ENCODE results near the gene BHLHA15. TPM values are rescaled to one million over a fixed set of nuclear protein-coding genes. Genes with fewer than 3 reads are reported as not detected.

Gene BHLHA15
- total RNA-seq, 1 donor from 2014 or later, result 3.2 TPM

DNA sequence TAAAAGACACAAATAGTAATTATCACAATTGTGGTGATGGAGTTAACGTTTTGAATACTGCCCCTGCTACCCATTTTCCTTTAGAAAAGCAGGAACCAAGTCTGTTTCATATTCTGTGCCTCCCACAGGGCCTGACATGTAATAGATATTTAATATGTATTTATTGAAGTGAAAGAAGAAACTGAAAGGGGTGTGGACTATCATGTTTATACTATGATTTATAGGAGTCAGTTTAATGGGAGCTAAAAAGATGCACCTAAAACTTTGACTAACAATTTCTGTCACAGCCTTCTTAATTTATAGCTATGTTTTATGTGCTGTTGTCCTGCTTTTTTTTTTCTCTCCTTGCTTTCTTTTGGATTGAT, 24.1 kb upstream of the BHLHA15 start:
- DNase-seq, result no peak

DNA sequence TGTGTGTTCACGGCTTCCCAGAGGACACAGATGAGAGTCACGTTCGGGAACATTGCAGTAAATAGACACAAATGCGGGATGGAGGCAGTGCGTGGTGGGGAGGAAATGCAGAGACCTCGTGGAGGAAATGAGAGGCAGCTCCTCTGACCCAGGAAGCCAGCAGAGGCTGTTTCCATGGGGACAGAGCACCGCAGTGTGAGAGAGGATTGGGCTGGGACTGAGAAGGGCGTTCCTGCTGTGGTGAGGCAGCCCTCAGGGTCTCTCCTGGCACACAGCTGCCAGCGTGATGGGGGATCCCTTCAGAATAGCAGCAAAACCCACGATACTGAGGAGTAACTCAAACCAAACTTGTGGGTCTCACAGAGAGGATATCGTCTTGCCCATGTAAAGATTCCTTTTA, 21.7 kb upstream of the BHLHA15 start:
- DNase-seq, result no peak

- DNase-seq, result no peak
These were observed 19.4 kb upstream of the BHLHA15 start for GRCh38 chr7:98191668-98192431.

GRCh38 chr7:98192781-98193457, 18.3 kb upstream of the BHLHA15 start:
- no peak for DNase-seq

GRCh38 chr7:98193474-98194180, 17.6 kb upstream of the BHLHA15 start:
- DNase-seq, result no peak

DNA sequence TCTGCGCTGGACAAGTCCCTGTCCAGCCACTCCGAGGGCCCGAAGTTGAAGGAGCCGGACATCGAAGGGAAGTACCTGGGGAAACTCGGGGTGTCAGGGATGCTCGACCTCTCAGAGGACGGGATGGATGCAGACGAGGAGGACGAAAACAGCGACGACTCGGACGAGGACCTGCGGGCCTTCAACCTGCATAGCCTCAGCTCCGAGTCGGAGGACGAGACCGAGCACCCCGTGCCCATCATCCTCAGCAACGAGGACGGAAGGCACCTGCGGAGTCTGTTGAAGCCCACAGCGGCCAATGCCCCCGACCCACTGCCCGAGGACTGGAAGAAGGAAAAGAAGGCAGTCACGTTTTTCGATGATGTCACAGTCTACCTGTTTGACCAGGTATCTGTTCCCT, 17.1 kb upstream of the BHLHA15 start:
- no peak for DNase-seq

GRCh38 chr7:98194672-98195457, 16.4 kb upstream of the BHLHA15 start:
- no peak for DNase-seq

DNA sequence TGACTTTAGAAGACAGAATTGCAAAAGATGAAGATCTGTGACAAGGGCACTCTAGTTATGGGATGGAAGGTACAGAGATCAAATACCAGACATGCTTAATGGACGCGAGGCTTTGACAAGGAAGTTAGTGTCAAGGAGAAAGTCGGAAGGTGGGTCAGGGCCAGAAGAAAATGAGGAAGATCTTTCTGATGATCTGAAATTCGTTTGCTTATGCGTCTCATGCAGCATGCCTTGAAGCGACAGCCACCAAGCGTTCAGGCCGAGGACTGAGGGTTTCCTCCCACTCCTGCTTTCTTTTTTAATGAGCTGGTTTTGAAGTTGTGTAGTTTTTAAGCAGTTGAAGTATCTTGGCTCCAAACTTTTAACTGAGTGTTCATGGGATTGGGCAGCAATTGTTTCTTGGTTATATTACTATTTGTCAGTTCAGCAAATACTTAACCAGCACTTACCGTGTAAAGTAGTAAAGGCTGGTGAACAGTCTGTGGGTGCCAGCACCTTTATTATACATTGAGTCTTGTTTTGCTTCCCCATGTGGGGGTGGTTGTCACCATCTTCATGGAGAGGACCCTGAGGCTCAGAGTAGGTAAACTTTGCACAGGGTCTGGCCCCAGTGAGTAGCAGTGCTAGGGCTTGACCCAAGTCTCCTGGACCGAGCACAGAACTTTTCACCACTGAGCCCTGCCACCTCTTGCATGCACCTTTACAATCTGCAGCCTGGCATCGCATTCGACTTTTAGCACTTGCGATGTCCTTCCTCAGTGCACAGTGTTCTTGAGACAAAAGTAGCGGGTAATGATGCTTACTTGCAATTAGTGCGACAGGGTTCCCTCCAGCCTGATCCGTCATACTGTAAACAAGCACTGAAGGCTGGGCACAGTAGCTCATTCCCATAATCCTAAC, 14.3 kb upstream of the BHLHA15 start:
- DNase-seq, result no peak

DNA sequence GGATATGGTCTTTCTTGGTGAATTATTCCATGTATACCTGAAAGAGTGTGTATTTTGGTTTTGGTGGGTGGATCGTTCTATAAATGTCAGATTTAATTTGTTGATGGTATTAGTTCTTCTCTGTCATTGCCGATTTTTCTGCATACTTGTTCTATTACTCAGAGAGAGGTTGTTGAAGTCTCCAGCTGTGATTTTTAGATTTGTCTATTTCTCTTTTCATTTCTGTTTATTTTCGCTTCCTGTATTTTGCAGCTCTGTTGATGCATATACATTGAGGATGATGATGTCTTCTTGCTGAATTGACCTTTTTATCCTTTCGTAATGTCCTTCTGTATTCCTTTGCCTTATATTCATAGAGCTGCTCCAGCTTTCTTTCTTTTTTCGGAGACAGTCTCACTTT, 12.1 kb upstream of the BHLHA15 start:
- no peak for DNase-seq

DNA sequence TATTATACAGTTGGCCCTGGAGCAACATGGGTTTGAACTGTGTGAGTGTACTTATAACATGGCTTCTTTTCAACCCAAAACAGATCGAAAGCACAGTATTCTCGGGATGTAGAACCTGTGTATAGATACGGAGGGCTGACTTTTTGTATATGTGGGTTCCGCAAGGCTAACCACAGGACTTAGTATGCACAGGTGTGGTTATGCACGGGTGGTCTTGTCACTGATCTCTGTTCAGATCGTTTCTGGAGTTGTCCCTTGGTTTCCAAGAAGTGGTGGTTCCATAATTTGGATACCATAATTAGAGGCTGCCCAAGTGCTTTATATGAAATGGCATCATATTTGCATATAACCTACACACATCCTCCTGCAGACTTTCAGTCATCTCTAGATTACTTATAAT, 10.9 kb upstream of the BHLHA15 start:
- DNase-seq, result no peak

DNA sequence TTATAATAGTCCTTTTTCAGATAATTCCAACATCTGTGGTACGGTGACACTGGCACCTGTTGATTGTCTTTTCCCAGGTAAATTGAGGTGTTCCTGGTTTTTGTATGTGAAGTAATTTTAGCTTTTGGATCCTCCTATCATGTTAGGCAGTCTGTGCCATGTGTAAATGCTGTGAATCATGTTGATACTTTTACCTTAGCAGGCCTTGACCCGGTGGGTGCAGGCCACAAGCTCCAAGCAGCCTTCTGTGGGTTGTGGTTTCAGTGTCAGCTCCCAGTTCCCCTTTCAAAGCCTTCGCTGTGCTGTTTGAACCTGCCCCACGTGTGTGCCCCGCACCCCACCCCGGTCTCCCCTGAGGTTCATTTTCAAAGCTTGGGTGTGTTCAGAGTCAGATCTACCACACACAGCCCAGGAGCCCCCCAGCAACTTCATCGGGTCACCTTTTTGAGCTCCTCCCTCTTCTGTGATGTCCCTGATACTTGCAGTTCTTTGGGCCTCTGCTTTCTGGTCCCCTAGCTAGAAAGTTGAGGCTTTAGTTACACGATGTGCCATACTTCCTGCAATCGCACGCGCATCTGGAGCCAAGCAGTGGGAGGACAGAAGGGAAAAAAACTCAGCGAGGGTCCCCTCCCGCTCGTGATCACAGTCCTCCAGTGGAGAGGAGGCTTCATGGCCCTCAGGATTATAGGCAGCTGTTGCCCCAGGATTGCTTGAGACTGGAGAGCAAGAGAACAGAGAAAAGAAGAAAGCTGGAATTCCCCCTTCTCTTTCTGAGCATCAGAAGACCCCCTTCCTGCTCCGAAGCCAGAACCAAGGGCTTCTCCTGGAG, 8.7 kb upstream of the BHLHA15 start:
- no peak for DNase-seq

GRCh38 chr7:98203261-98203963, 7.8 kb upstream of the BHLHA15 start:
- DNase-seq, result no peak

DNA sequence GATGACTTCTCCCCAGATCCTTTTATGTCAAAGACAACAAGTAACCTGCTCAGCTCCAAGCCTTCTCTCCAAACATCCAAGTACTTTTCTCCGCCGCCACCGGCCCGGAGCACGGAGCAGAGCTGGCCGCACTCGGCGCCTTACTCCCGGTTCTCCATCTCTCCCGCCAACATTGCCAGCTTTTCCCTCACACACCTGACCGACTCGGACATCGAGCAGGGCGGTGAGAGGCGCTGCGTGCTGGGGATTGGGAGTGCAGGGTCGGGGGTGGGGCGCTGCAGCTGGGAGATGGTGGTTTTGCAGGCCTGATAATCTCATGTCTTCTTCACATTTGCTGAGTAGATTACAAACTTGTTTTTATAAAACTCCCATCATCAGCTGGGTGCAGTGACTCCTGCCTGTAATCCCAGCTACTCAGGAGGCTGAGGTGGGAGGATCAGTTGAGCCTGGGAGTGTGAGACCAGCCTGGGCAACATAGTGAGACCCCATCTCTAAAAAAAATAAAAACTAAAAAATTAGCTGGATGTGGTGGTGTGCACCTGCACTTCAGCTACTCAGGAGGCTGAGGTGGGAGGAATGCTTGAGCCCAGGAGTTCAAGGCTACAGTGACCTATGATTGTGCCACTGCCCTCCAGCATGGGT, 7.2 kb upstream of the BHLHA15 start:
- DNase-seq, result no peak

DNA sequence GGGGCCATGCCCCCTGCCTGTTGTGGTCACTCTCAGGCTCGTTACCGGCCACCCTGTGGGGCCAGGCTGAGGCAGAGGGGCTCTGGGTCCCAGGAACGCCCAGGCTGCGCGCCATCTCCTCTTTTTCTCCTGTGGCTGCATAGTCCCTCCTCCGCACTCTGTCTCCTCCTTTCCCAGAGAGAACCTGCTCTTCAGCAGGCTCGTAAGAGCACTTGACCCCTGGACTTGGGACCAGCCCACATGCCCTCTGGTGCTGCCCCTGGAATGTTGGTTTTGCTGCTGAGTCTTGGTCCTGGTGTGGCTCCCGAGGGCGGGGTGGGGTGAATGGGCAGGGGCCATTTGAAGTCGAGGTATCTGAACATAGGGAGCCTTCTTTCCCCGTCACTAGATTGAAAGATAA, 6.6 kb upstream of the BHLHA15 start:
- no peak for DNase-seq

DNA sequence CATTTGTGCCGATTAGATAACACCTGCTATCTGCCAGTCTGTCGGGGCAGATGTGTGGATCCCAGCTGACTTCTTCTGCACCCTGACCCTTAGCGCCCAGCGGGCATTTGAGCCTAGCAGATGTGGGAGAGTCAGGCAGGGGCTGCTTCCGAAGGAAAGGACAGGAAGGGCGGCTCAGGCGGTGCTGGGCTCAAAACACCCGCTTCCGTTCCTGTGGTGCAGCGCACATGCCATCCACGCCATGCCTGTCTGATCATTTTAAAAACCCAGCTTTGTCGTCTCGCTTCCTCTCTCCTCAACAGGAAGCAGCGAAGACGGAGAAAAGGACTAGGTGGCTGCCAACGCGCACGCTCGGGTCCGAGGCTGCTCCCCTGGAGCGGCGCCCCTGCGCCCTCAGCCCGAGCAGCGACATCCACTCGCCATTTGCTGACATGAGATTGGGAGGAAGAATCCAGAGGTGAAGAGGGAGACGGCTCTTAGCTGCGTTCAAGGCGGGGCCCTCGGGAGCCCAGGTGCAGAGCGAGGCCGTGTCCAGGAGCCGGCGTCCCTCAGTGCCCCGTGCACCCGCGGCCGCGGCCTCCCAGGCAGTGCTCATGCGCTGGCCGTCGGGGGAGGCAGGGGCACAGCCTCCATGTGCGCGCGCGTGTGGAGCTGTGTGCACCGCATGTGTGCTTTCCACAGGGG, 5.9 kb upstream of the BHLHA15 start:
- no peak for DNase-seq

DNA sequence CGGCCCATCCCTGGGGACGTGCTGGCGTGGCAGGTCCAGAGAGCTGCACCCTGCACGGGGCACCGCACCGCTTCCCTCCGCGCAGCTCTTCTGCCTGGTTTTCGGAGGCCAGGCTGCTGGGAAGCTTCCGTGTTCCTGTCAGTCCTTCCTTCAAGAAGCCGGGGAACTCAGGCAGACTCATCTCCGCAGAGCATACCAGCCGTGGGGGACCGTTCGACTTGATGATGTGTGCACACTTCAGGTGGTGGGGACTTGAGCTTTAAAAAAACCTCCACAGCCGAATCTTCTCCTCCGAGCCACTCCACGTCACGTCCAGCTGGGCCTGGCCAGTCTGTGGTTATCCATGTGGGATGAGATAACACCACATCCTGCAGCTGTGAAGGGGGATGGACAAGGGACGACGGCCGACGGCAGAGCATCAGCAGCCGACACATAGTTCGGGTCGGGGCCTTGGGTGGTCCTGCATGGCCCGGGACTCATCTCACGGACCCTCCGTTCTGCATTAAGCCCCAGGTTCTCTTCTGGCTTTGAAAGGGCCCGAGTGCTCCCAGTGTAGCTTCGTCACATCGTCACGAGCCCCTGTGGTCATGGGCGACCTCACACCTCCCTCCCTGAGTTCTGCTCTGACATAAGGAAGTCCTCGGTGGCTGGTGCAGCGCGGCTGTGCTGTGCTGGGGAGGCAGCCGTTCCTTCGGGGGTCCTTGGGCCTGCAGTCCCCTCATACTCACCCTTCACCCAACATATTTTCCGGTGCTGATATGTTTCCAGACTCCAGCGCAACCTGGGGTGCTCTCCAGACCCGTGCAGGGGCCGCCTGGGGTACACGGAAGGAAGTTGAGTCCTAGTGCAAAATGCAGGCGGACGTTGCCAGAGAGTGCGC, 4.5 kb upstream of the BHLHA15 start:
- DNase-seq, result no peak

GRCh38 chr7:98209166-98209920, 1.9 kb upstream of the BHLHA15 start:
- no peak for DNase-seq
